Psoas muscle (tissue), 8 donors: ENCODE results near the gene BDH1. TPM values are rescaled to one million over a fixed set of nuclear protein-coding genes. Genes with fewer than 3 reads are reported as not detected.
A peak's percentile ranks its signal among the peaks of the same experiment; 100 is the strongest.

ENCODE experiments used
- ATAC-seq, 4 donors: fragments of 200-7000 bp; cut with Tn5 transposase; one replicate each; pipeline ENCODE4 v1.9.1; 2020; ENCODE audit warnings: moderate library complexity in 3 of 4, mild to moderate bottlenecking in 2 of 4
- DNase-seq, 2 donors: peaks; one replicate each; pipeline ENCODE4 v3.0.0-alpha.2; 2020
- H3K27ac ChIP-seq: fragments of 200-600 bp; one replicate; pipeline ENCODE4 v1.8.0; 2022
- H3K27me3 ChIP-seq, 3 donors: fragments of 200-600 bp in 1 of 3; one replicate each; pipeline versions ENCODE4 v1.6.1 to v1.8.0; 2013 to 2022; ENCODE audit warnings: low read length in 2 of 3, mild to moderate bottlenecking in 2 of 3, moderate library complexity in 1 of 3; ENCODE audit not compliant: insufficient read depth in 3 of 3
- H3K36me3 ChIP-seq, 2 donors: fragments of 200-600 bp in 1 of 2; one replicate each; pipeline versions ENCODE4 v1.6.1 to v1.8.0; 2013 to 2022; ENCODE audit warnings: low read depth in 1 of 2, mild to moderate bottlenecking in 1 of 2, moderate library complexity in 1 of 2; ENCODE audit not compliant: insufficient read depth in 1 of 2
- H3K4me1 ChIP-seq: fragments of 200-600 bp; one replicate; pipeline ENCODE4 v1.8.0; 2022
- H3K4me3 ChIP-seq: fragments of 200-600 bp; one replicate; pipeline ENCODE4 v1.8.0; 2022; ENCODE audit warnings: mild to moderate bottlenecking
- H3K9me3 ChIP-seq: fragments of 200-600 bp; one replicate; pipeline ENCODE4 v1.8.0; 2022
- WGBS, 3 donors: extraction: QIAGEN DNeasy Blood & Tissue Kit; methylation state at CpG; one replicate each; pipeline versions ENCODE4 v1.1.6 to v1.1.7; 2013; 5-methylcytosine and 5-hydroxymethylcytosine counted together
- intact Hi-C, 2 donors: fragments of 100-400 bp; cut with DNase I; formaldehyde crosslinking; loops; one replicate each; pipeline versions ENCODE4 v1.11.0 to v1.14.2; 2022
- polyA plus RNA-seq, 3 donors: library from polyadenylated mRNA; stranded (reverse); fragments of 200-250 nt; gene quantifications; one replicate each; pipeline ENCODE4 v1.2.3, GENCODE V29; 2013
- total RNA-seq, 4 donors: library from RNA; stranded (reverse); fragmentation: NEBNext Ultra II Directional in 2 of 4; extraction: Animal tissue kit (Norgen Biotek cat#: 25700) in 2 of 4; gene quantifications; one replicate each; pipeline versions ENCODE4 v1.2.1 to v1.2.4, GENCODE V29; 2021 to 2023
- TF ChIP-seq, protein P1 (sequence below): fragments of 200-600 bp; IDR thresholded peaks from one replicate; pipeline ENCODE4 v1.8.0; 2022; ENCODE audit warnings: antibody characterized with exemption
- donor health status: healthy with polysubstance abuse.
- donor health status: DM: no; HTN: no; CAD: no; lungs with moderate emphysema.
- donor health status: Bipolar disorder and iron deficiency.
- donor health status: healthy.
- donor health status: DM: yes; HTN: yes; CAD: no.
- donor health status: DM: no; HTN: no; CAD: no.
- donor health status: DM: no; HTN: no; CAD: no.
- donor health status: DM: yes; HTN: yes; CAD: no.

The BDH1 gene
- total and polyA plus RNA-seq, 7 donors: 5.4 to 47.6 (median 16.0) TPM

DNA sequence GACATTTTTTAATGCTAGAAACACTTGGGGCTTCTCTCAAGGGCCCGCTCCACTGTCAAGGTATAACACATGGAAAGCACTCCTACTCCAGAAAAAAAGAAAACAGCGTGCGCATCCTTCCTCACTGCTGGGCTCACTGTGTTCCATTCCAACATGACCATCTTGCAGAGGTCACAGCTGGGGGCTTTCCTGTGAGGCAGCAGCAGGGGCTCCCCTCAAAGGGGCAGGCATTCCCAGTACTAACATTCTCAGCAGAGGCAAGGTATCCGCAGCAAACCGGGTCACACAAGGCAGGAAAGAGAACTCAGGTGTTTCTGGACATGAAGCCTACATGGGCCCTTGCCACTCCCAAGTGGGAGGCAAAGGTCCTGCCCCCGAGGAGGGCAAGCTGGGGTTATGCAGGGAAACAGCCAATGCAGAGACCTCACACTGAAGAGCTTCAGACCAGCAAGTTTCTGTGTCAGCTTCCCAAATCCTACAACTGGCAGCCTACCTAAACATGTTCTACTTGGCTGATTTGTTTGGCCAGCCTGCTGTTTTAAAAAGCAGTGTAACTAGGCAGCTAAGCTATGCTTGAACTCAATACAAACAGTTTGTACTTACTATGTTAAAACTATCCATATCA lies 6.4 kb downstream of the BDH1 start:
- DNase-seq: no peak
- ATAC-seq: peak in 1 of 4 donors; percentile 20
- H3K4me1 ChIP-seq: peaks cover 7% of the 10 kb centered on the region
- H3K27me3 ChIP-seq: no peaks in the 10 kb centered on the region
- TF ChIP-seq, protein P1, sequence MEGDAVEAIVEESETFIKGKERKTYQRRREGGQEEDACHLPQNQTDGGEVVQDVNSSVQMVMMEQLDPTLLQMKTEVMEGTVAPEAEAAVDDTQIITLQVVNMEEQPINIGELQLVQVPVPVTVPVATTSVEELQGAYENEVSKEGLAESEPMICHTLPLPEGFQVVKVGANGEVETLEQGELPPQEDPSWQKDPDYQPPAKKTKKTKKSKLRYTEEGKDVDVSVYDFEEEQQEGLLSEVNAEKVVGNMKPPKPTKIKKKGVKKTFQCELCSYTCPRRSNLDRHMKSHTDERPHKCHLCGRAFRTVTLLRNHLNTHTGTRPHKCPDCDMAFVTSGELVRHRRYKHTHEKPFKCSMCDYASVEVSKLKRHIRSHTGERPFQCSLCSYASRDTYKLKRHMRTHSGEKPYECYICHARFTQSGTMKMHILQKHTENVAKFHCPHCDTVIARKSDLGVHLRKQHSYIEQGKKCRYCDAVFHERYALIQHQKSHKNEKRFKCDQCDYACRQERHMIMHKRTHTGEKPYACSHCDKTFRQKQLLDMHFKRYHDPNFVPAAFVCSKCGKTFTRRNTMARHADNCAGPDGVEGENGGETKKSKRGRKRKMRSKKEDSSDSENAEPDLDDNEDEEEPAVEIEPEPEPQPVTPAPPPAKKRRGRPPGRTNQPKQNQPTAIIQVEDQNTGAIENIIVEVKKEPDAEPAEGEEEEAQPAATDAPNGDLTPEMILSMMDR: no peak
- no peaks in the 10 kb centered on the region for H3K9me3 ChIP-seq
- WGBS, 3 donors: 61 to 63% (median 62%) methylated on average over 6 of the region's 6 CpGs
- H3K36me3 ChIP-seq: no peaks in the 10 kb centered on the region
- H3K27ac ChIP-seq: no peak overlapping the region
- intact Hi-C loops: no loop called here
- no peak overlapping the region for H3K4me3 ChIP-seq

DNA sequence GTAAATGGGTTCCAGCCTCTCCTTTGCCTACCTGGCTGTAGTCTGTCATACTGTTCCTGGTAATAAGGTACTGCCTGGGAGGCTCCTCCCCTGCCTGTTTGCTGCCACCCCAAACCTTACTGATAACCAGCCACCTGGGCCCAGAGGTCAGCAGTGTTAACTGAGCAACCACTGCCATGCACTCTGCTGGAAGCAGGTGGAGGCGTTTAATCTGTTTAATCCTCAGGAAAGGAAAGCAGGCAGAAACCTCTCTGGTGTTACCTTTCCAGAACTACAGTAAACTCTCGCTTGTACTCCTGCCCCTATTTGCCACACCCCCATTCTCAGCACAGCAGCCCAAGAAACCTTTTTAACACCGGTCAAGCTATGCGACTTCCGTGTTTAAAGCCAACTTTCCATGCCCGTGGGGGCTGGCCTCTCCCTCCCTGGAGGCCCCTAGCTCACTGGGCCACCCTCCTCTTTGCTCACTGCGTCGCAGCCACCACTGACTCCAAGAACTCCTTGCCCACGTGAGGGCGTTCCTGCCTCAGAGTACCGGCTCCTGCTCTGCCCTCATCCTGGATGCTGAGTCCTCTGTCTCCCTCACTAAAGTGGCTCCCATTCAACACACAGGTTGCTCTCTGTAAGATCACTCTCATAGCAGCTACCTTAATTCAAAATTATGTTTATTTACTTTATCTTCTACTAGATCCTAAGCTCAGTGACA lies 8.3 kb downstream of the BDH1 start:
- ATAC-seq (peak in 2 of 4 donors; percentile 48 to 50), DNase-seq (no peak)
- H3K4me3 ChIP-seq: no peak overlapping the region
- TF ChIP-seq, protein P1: no peak
- intact Hi-C loops: no loop called here
- H3K36me3 ChIP-seq: no peaks in the 10 kb centered on the region
- H3K27me3 ChIP-seq: no peaks in the 10 kb centered on the region
- H3K4me1 ChIP-seq: no peaks in the 10 kb centered on the region
- H3K9me3 ChIP-seq: no peaks in the 10 kb centered on the region
- 46 to 60% (median 58%) methylated on average over 11 of the region's 11 CpGs for WGBS, 3 donors
- no peak overlapping the region for H3K27ac ChIP-seq

DNA sequence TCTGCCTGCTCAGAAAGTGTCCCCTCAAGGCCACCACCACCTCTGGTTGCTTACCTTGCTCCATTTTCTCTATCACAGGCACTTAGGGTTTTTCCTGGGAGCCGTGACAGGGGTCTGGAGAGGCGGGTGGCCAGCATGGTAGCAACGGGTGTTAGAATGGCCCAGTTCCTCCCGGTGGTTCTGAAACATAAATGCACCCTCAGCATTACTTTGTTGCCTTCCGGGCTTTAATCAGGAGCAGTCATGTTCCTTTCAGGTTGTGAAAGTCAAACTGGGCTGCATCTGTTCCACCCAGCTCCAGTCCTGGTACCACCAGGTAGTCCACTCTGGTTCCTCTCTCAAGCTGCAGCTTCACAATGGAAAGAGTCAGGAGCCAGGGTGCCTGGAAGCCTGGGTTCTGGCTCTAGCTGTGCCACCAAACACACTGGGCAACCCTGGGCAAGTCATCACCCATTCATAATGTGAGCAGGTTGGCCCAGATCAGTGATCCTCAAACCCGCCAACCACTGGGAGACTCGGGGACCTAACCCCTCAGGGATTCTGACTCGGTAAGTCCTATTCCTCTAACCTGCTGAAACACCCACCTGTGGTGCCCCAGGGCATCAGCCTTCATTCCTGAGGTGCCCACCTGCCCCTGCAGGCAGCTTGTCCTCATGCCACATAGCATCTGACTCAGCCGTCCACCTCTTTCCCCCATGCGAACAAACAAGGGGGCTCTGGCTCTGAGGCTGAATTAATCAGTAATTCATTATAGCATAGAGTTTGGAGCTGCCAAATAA lies 9.3 kb downstream of the BDH1 start:
- no peak overlapping the region for H3K4me3 ChIP-seq
- ATAC-seq (no peak), DNase-seq (no peak)
- intact Hi-C loops: no loop called here
- H3K36me3 ChIP-seq: no peaks in the 10 kb centered on the region
- no peaks in the 10 kb centered on the region for H3K9me3 ChIP-seq
- TF ChIP-seq, protein P1: no peak
- no peak overlapping the region for H3K27ac ChIP-seq
- 93 to 95% (median 94%) methylated on average over 10 of the region's 10 CpGs for WGBS, 3 donors
- H3K4me1 ChIP-seq: no peaks in the 10 kb centered on the region
- no peaks in the 10 kb centered on the region for H3K27me3 ChIP-seq

DNA sequence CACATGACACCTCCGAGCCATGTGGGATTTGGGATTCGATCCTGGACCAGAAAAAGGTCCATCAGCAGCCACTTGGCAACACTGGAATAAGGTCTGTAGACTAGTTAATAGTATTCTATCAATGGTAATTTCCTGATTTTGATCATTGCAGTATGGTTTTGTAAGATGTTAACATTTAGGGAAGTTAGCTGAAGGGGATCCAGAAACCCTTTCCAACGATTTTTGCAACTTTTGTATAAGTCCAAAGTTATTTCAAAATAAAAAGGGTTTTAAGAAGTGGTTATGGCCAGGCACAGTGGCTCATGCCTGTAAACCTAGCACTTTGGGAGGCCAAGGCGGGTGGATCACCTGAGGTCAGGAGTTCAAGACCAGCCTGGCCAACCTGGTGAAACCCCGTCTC lies 10.2 kb downstream of the BDH1 start:
- WGBS, 3 donors: 54 to 58% (median 55%) methylated on average over 5 of the region's 5 CpGs
- Histone ChIP-seq H3K4me3 (no peak overlapping the region), H3K9me3 (no peaks in the 10 kb centered on the region), H3K36me3 (no peaks in the 10 kb centered on the region), H3K27ac (no peak overlapping the region), H3K4me1 (no peaks in the 10 kb centered on the region), H3K27me3 (no peaks in the 10 kb centered on the region)
- TF ChIP-seq, protein P1: no peak
- ATAC-seq (no peak), DNase-seq (no peak)
- intact Hi-C loops: no loop called here
